Measurements from ENCODE around the gene STARD13. TPM values are rescaled to one million over a fixed set of nuclear protein-coding genes. Genes with fewer than 3 reads are reported as not detected.

STARD13 gene
- total and polyA plus RNA-seq, 8 donors, result 7.8 to 29.4 (median 16.2) TPM

GRCh38 chr13:33103457-33103856 is 182.1 kb downstream of the STARD13 start:
- Histone ChIP-seq H3K9me3 (no peaks in the 10 kb centered on the region), H3K4me1 (no peaks in the 10 kb centered on the region), H3K4me3 (no peak overlapping the region), H3K27me3 (no peaks in the 10 kb centered on the region), H3K36me3 (peaks cover 0 to 41% (median 16%) of the 10 kb centered on the region in 3 donors), H3K27ac (no peak overlapping the region)
- intact Hi-C loops (cut with DNase I), result no loop called here
- FAIRE-seq (no peak), DNase-seq (no peak), ATAC-seq (no peak)
- WGBS, 2 donors, result 91 to 94% methylated on average over 4 of the region's 4 CpGs
- no peak for TF ChIP-seq CTCF (IDR thresholded peaks at IDR 0.05)

- FAIRE-seq (no peak), ATAC-seq (no peak), DNase-seq (no peak)
- Histone ChIP-seq H3K36me3 (peaks cover 0 to 25% (median 6%) of the 10 kb centered on the region in 3 donors), H3K4me3 (no peak overlapping the region), H3K27me3 (no peaks in the 10 kb centered on the region), H3K27ac (no peak overlapping the region), H3K4me1 (no peaks in the 10 kb centered on the region), H3K9me3 (no peaks in the 10 kb centered on the region)
- no peak for TF ChIP-seq CTCF (IDR thresholded peaks at IDR 0.05)
- WGBS, 2 donors, result 53 to 60% methylated on average over 2 of the region's 2 CpGs
- intact Hi-C loops (cut with DNase I), result no loop called here
Measured at GRCh38 chr13:33101835-33102234, 183.7 kb downstream of the STARD13 start.

- H3K4me3 ChIP-seq, result no peak overlapping the region
- no peak overlapping the region for H3K27ac ChIP-seq
- intact Hi-C loops (cut with DNase I), result no loop called here
- H3K27me3 ChIP-seq, result no peaks in the 10 kb centered on the region
- H3K9me3 ChIP-seq, result no peaks in the 10 kb centered on the region
- no peak for TF ChIP-seq CTCF (IDR thresholded peaks at IDR 0.05)
- FAIRE-seq (no peak), ATAC-seq (no peak), DNase-seq (no peak)
- H3K36me3 ChIP-seq, result peaks cover 0 to 16% (median 0%) of the 10 kb centered on the region in 3 donors
- H3K4me1 ChIP-seq, result no peaks in the 10 kb centered on the region
- WGBS, 2 donors, result 83% methylated on average over 3 of the region's 3 CpGs
Measured at GRCh38 chr13:33100886-33101285, 184.7 kb downstream of the STARD13 start.

GRCh38 chr13:33099860-33100259 is 185.7 kb downstream of the STARD13 start:
- ATAC-seq (no peak), FAIRE-seq (no peak), DNase-seq (no peak)
- H3K27me3 ChIP-seq, result no peaks in the 10 kb centered on the region
- H3K27ac ChIP-seq, result no peak overlapping the region
- no peaks in the 10 kb centered on the region for H3K9me3 ChIP-seq
- no peak overlapping the region for H3K4me3 ChIP-seq
- intact Hi-C loops (cut with DNase I), result no loop called here
- no peak for TF ChIP-seq CTCF (IDR thresholded peaks at IDR 0.05)
- no peaks in the 10 kb centered on the region for H3K4me1 ChIP-seq
- H3K36me3 ChIP-seq, result peaks cover 0 to 5% (median 0%) of the 10 kb centered on the region in 3 donors
- 35 to 52% methylated on average over 3 of the region's 3 CpGs for WGBS, 2 donors

- FAIRE-seq (no peak), DNase-seq (no peak), ATAC-seq (no peak)
- Histone ChIP-seq H3K4me3 (no peak overlapping the region), H3K4me1 (no peaks in the 10 kb centered on the region), H3K9me3 (no peaks in the 10 kb centered on the region), H3K27me3 (no peaks in the 10 kb centered on the region), H3K27ac (no peak overlapping the region), H3K36me3 (no peaks in the 10 kb centered on the region)
- 85 to 91% methylated on average over 2 of the region's 2 CpGs for WGBS, 2 donors
- no peak for TF ChIP-seq CTCF (IDR thresholded peaks at IDR 0.05)
- intact Hi-C loops (cut with DNase I), result no loop called here
Measured at GRCh38 chr13:33096886-33097605, 188.5 kb downstream of the STARD13 start.
